GM23248 (cell line): ENCODE results near the gene MAP3K12.

Experiments used
- EZH2 ChIP-seq: fragments of 200-600 bp; sonication (generic); IDR thresholded peaks from 2 replicates; pipeline ENCODE4 v1.6.1; 2018; ENCODE audit warnings: antibody characterized with exemption, mild to moderate bottlenecking; ENCODE audit not compliant: insufficient read depth, poor library complexity, severe bottlenecking
- EZH2phosphoT487 ChIP-seq: fragments of 200-600 bp; sonication (generic); IDR thresholded peaks from 2 replicates; pipeline ENCODE4 v1.6.1; 2018; ENCODE audit warnings: antibody characterized with exemption, moderate library complexity, mild to moderate bottlenecking, low read depth; ENCODE audit not compliant: insufficient read depth

GRCh38 chr12:53533471-53533870 lies 34.2 kb upstream of the MAP3K12 start:
- TF ChIP-seq EZH2, result no peak
- no peak for TF ChIP-seq EZH2phosphoT487
